Suprapubic skin (tissue), 2 donors: ENCODE measurements around the gene TPM4.

ENCODE experiments used
- EP300 ChIP-seq: sonication (generic); formaldehyde crosslinking; IDR thresholded peaks from one replicate; pipeline ENCODE4 v1.6.1; 2017; ENCODE audit warnings: antibody characterized with exemption
- POLR2A ChIP-seq, 2 donors: fragments of 450-650 bp; IDR thresholded peaks; one replicate each; pipeline ENCODE4 v1.6.1; 2017; ENCODE audit warnings: antibody characterized with exemption in 2 of 2, mild to moderate bottlenecking in 2 of 2, moderate library complexity in 2 of 2

DNA sequence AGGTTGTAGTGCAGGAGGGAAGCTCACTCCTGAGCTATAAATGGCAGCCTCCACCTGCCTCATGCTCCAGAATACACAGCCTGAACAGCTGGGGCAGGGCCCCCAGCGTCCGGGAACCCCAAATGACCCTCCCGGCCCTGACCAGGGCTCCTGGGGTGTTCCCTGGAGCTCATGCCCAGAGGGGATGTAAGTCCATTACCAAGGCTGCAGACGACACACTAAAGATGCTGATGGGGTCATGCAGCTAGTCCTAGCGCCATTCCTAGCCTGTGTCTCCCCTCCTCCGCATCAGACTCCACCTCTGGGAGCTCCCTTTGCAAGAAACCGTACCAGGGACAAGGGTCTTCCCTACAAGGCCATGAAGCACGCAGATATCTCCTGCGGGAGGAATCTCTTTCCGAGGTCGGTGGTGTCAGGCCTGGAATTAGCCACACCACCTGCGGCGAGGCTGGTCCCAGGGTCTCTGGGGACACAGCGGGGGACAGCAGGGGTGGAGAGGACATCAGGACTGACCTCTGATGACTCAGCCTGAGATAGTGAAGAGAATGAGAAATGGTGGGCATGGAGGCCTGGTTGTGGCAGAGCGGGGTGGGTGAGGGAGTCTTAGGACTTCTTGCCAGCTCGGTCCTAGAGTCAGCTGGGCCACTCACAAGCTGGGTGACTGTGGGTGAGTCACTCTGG lies 11.9 kb upstream of the TPM4 start:
- TF ChIP-seq EP300 (no peak), POLR2A (IDR thresholded peaks at IDR 0.05) (no peak)
